ENCODE results near the gene PHLPP1.

- TF ChIP-seq CTCF (IDR thresholded peaks at IDR 0.05) (no peak), POLR2A (IDR thresholded peaks at IDR 0.05) (no peak)
Observed at GRCh38 chr18:62760403-62760734, 45.0 kb downstream of the PHLPP1 start.
